ENCODE results near the gene EDARADD.

DNA sequence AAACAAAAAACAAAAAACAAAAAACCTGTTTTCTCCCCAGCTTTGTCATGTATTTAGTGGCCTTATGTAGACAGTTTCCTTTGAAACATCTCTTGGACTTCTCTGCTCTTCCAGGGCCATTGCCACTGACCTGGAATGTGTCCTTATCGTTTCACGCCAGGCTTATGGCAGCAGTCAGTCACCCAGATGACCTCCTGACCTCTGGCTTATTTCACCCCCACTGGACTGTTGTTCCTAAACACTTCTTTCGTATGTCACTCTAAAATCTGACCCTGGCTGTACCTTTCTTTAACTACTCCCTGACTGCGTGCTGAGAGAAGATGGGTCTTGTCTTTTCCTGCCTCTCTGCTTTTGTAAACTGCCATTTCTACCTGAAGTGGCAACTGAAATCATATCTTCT, 138.8 kb downstream of the EDARADD start:
- no peak for TF ChIP-seq JUND (IDR thresholded peaks at IDR 0.05)
- no peak for TF ChIP-seq HNF4G (IDR thresholded peaks at IDR 0.05)
- no peak for TF ChIP-seq TAF1 (conservative IDR thresholded peaks at IDR 0.05)
- TF ChIP-seq, protein P1, sequence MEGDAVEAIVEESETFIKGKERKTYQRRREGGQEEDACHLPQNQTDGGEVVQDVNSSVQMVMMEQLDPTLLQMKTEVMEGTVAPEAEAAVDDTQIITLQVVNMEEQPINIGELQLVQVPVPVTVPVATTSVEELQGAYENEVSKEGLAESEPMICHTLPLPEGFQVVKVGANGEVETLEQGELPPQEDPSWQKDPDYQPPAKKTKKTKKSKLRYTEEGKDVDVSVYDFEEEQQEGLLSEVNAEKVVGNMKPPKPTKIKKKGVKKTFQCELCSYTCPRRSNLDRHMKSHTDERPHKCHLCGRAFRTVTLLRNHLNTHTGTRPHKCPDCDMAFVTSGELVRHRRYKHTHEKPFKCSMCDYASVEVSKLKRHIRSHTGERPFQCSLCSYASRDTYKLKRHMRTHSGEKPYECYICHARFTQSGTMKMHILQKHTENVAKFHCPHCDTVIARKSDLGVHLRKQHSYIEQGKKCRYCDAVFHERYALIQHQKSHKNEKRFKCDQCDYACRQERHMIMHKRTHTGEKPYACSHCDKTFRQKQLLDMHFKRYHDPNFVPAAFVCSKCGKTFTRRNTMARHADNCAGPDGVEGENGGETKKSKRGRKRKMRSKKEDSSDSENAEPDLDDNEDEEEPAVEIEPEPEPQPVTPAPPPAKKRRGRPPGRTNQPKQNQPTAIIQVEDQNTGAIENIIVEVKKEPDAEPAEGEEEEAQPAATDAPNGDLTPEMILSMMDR (IDR thresholded peaks at IDR 0.05; ENCODE audit: low read depth, low read length, missing input control) = no peak

Measured in liver (tissue), 3 donors.